ENCODE measurements around the gene JHY.

The JHY gene

GRCh38 chr11:122963961-122964360, 81.4 kb downstream of the JHY start:
- no peak for DNase-seq

- no peak for DNase-seq
Observed at GRCh38 chr11:122976061-122976733, 93.6 kb downstream of the JHY start.

DNA sequence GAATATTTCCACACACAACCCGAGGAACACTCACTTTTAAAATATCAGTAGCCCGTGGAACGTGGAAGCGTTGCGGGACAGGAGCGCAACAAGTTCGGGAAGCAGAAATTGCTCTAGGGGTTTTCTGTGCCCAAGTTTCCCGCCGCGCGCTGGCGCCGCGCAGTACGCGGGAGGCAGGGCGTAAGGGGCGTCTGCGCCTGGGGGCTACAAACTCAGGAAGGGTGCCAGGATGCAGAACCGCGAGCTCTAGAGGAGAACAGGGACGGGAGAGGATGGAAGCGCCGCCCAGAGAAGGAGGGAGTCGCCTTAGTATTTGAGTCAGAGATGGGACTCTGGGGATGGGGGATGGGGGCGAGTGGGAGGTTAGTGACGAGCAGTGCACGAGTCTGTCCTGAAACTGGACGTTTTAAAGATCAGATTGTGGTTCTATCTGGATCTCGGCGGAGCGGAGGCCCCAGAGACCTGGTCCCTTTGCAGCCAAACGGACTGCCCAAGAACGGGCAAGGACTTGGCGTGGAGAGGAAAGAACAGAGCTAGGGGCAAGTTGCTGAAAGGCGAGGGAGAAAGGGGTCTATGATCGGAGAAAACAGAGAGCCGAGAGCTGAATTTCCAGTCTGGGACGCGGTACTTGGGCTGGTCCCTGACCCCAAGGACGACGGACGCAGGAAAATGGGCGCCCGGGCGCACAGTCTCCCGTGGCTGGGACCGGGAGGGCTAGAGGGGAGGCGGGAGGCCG, 94.3 kb downstream of the JHY start:
- no peak for DNase-seq

- no peak for DNase-seq
Observed at GRCh38 chr11:122977470-122978298, 95.1 kb downstream of the JHY start.

DNA sequence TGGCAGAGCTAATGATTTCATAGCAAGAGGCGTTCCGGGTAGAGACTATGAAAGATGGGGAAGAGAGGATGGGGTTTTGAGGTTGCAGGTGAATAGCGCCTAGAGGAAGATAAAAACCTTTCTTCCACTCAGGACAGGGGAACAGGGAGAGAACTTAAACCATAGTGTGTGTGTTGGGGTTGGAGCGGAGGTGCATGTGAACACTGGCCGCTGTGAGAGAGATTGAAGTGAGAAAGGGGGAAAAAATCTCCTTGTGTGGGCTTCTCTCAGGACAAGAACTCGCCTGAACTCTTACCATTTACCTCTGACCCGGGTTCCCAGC, 95.7 kb downstream of the JHY start:
- no peak for DNase-seq

- no peak for DNase-seq
Observed at GRCh38 chr11:122979103-122979814, 96.7 kb downstream of the JHY start.

DNA sequence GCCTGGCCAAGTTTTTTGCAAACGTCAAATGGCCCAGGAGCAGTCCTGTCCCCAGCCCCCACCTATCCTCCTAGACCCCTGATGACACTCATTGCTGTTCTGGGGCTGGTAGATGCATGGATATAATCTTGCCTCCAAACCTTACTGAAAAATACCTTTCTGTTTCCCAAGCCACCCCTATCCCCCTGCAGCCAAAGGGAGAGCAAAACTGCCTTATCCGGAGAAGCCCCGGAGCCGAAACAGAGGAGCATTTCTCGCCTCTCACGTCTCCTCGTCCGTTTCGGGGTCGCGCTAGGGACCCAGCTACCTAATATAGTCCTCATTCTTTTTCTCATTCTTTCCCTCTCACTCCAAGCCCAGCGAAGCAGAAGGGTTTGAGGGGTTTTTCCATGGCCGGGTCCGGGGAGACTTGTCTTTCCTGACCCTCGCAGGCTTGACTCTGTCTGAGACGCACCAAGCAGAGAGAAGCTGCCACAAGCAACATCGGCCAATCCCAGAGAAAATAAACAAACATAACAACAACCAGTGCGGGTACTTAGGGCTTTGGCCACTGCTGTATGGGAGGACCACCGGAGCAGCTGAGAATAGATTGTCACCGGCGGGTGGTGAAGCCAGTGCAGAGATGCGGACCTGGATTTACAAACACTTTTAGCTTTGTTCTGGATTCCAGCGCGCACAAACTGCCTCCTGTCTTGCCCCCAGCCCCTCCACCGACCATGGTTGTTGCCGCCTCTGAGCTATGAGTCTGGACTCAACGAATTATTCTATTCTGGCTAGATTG, 97.4 kb downstream of the JHY start:
- no peak for DNase-seq

DNA sequence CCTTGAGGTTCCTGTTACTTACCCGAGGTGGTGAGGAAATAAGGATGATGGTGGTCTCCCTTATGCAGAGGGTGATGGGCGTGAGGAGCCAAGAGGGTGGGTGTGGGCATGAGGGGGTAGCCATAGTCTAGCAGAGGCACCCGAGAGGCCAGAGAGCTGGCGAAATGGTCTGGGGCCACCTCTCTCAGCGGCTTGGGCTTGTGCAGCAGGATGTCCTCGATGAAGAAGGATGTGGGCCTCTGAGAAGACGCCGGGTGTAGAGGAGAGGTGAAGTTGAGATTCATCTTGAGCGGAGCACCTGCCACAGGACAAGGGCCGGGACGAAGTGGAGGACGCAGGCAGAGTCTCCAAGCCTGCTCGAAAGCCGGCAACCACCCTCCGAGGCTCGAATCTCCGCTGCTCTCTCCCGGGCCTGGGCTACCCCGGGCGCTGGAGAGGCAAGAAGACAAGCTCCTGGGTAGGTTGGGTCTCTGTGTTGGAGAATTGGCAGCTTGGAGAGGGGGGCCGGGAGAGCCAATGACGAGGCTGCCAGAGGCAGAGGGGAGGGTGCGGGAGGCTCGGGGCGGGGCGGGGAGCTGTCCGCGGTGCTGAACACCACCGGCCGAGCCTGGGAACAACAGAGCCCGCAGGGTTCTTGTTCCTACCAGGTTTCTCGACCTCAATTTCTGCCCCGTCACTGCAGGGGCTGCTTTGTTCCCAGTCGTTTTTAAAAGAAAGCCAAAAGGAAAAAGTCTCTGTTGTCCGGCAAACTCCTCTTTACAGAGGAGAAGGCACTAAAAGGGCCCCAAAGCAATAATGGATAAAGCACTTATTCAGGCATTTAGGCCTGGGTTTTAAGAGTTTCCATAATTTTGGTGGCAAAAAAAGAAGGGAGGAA, 99.1 kb downstream of the JHY start, which contains the start of gene BSX:
BSX (minus strand) TSS at position 447 of the 877 bp plus-strand sequence; CDS start at position 284, 163 bp downstream.
- DNase-seq = peak; percentile 53

- no peak for DNase-seq
Observed at GRCh38 chr11:122983438-122984185, 101.1 kb downstream of the JHY start.

DNA sequence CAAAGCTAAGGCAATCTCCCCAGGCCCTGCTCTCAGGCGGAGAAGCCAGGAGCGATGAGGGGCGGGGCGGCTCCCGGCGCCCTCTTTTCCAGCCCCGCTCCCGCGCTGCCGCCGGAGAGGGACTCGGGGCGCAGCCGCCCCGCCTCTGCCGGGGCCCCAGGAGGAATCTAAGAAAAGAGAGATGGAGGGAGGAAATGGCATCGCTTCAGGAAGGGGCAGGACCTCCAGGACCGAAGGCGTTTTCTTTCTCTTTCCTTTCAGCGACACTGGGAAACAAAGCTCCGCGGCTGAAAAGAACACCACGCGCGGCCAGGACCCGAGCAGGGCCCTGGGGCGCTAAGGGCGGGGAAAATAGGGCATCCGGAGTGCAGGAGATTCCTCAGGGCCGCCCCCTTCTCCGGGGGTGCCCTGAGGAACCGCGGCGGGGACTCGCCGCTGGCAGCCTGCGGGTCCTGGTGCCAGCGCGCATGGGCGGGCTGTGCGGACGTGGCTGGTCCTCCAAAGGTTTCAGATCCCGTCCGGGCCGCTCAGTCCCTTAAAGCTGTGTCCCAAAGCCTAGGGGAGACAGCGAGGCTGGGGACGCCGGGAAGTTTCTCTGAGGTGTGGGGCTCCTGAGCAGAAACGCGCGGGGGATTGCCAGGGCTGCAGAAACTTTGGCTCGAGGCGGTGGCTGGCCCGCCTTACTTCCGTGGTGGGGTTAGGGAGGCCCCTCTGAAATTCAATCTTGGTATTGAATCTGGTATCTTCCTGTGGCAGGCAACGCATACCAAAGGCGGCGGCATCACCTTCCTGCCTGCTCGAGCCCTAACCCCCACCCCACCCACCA, 101.8 kb downstream of the JHY start:
- DNase-seq = no peak

DNA sequence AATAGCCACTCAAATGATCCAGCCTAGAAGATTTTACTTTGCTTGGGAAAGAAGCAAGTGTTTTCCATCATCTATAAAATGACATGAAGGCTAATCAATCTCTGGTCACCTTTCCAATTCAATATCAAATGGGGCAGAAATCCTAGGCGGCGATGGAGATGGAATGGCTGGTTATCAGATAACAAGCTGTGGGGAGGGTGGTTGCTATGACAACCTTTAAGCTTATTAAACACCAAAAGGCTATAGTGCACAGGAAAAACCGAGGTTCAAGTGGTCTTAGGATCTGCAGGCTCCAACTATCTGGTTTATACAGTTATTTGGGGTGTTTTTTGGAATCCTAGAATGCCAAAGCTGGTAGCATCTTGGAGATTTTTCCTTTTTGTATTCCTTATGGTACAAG, 113.0 kb downstream of the JHY start:
- DNase-seq = no peak

GRCh38 chr11:122998727-122999366, 116.3 kb downstream of the JHY start:
- no peak for DNase-seq

DNA sequence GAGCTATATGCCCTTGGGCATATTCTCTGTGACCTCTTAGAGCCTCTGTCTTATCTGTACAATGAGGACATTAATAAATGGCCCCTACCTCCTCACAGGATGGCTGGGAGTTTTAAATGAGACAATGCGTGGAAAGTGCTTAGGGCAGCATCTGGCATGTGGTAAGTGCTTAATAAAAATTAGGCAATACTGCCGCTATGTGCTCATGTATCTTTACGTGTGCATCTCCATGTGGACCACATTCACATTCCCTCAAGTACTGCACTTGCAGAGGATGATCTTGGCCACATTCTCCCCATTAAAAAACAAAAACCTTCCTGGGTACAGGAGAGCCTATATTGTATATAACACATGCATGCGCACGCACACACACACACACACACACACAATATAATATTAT, 118.2 kb downstream of the JHY start:
- no peak for DNase-seq

GRCh38 chr11:123006860-123007542, 124.4 kb downstream of the JHY start:
- no peak for DNase-seq
